Stimulated activated CD4-positive, alpha-beta T cell treated with anti-CD3 and anti-CD28 coated beads, Interleukin-4, amount 100 ng/mL, for 24 hours (primary cell): ENCODE results near the gene ELF2.
"Not testable (repeated sequence)": the region's sequence is repeated elsewhere in the genome, so short reads cannot be mapped to it uniquely, and the experiment has no call there.

ENCODE experiments used
- DNase-seq: peaks from one replicate; pipeline ENCODE4 v3.0.0-alpha.2; 2020

ELF2 gene

DNA sequence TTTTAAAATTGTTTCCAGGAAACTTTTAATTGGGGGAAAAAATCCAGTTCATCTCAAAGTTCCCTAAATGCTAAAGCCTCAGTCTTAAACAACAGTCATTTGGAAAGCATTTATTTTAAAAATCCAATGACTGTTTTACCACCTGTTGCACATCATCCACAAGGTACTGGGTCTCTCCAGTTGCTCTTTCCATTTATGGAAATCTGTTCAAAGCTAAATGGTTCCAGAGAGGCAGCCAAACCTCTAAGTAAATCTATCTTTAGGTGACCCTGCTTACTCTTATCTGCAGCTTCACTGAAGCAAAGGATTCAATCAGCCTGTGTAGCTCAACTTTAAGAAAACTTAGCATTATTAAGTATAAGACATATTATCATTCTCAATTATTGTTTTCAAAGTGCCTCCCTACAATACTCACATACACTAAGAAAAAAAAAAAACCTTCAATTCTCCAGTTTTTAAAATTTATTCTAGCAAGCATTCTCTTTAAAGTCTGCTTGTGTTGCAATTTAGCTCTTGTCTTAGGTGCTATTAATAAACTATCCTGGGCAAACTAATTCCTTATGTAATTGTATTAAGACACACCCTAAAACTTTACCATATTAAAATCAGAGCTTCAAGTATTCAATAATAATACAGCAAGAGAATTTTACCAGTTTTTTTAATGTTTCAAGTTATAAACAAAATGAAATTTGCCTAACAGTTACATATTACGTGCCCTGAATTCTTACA is 100.8 kb downstream of the ELF2 start:
- DNase-seq, result no peak

DNA sequence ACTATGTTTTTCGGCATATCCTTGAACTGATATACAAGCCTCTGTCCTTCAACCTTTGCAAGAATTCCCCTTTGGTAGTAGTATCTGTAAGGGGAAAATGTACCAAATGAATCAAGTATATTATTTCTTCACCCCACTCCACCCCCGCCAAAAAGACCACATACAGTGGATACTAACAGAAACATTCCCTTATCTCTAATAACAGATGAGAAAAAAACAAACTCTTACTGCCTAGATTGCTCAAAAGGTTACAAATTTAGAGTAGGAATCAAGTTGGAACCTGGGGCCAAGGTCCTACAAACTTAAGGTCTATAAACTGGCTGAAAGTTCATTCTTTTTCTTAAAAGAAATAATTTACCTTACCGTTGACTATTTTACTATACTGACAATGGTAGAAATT is 116.4 kb downstream of the ELF2 start:
- no peak for DNase-seq

GRCh38 chr4:139059026-139059425 is 118.0 kb downstream of the ELF2 start:
- not testable (repeated sequence) for DNase-seq

- DNase-seq, result no peak
Measured at GRCh38 chr4:139054791-139055505, 122.1 kb downstream of the ELF2 start.

DNA sequence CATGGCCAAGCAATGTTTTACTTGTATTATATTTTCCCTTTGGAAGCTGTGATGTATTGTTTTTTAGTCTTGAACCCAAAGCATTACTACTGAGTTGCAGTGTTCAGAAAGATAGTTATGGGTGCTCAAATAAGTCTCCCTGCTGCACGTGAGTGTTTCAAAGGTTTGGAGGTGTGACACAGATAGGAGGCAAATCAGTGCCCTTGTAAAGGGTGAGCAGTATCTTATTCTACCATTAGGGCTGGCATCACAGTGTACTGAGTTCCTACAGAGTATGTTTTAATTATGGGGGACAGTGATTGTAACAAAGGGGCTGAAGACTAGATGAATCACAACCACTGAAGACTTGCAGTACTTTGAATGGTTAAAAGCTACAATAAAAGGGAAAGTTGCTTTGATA is 123.1 kb downstream of the ELF2 start:
- no peak for DNase-seq

- DNase-seq, result no peak
Measured at GRCh38 chr4:139050446-139050845, 126.6 kb downstream of the ELF2 start.

DNA sequence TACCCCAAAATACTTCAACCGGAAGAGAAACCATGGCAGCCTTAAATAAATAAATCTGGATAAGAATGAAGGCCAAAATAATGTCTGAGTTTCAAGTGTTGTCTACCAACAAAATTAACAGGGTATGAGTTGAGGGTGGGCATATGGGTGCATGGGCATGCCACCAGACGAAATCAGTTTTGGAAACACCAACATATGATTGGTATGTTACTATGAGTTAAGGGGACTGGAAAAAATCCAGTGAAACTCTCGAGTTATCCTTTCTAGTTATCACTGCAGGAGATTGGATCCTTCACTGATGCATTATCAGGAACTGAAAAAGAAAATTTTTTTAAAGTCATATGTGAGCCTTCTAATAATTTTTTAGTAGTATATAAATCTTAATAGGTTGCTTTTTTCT is 129.0 kb downstream of the ELF2 start:
- no peak for DNase-seq

- DNase-seq, result no peak
Measured at GRCh38 chr4:139044291-139044690, 132.7 kb downstream of the ELF2 start.

- no peak for DNase-seq
Measured at GRCh38 chr4:139042981-139043460, 134.0 kb downstream of the ELF2 start.

DNA sequence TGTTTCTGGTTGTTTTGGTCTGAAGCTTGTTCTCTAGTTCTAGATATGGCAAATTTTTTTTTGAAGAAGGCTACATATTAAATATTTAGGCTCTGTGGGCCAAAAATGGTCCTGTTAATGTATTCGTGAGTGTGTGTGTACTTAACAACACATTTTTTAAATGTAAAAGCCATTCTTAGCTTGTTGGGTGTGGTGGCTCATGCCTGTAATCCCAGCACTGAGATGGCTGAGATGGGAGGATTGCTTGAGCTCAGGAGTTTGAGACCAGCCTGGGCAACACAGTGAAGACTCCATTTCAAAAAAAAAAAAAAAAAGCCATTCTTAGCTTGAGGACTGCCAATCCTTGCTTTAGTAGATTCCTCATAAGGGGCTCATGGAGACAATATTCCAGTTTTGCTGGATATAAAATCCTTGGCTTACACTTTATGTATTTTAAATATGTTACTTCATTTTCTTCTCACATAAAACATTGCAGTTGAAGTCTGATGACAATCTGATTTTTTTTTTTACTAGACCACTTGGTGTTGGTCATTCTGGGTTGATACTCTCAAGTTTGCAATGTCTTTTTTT is 138.1 kb downstream of the ELF2 start:
- no peak for DNase-seq

DNA sequence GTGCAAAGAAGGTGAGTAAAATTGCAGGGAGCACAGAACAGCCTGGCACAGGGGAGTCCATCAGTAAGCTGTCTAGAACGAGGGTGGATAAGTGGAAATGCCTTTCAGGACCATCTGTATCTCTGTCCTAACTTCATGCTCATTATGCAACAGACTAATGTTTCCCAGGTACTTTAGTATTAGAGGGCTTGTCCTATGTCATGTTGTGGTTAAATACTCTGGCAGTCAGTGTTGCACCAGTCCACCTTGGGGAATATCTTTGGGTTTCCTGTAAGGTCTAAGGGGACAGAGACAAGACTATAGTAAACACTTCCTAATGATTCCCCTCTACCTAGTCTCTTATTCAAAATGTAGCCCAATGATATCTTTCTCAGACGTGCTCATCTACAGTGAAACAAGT is 140.1 kb downstream of the ELF2 start:
- DNase-seq, result no peak

GRCh38 chr4:139035650-139036049 is 141.4 kb downstream of the ELF2 start:
- no peak for DNase-seq

GRCh38 chr4:139030614-139031235 is 146.3 kb downstream of the ELF2 start:
- DNase-seq, result peak; percentile 76

DNA sequence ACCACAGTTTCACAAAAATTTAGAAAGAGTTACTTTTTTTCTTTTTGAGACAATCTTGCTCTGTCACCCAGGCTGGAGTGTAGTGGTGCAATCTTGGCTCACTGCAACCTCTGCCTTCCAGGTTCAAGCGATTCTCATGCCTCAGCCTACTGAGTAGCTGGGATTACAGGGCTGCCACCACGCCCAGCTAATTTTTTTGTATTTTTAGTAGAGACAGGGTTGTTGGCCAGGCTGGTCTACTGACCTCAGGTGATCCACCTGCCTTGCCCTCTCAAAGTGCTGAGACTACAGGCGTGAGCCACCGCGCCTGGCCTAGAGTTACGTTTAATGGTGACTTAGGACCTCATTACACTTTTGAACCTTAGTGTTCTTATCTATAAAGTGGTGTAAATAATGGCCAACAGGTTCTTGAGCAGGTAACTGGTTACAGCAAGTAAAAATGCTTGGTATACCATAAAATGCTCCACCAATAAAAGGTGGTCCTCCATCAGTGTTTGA is 147.1 kb downstream of the ELF2 start:
- not testable (repeated sequence) for DNase-seq

DNA sequence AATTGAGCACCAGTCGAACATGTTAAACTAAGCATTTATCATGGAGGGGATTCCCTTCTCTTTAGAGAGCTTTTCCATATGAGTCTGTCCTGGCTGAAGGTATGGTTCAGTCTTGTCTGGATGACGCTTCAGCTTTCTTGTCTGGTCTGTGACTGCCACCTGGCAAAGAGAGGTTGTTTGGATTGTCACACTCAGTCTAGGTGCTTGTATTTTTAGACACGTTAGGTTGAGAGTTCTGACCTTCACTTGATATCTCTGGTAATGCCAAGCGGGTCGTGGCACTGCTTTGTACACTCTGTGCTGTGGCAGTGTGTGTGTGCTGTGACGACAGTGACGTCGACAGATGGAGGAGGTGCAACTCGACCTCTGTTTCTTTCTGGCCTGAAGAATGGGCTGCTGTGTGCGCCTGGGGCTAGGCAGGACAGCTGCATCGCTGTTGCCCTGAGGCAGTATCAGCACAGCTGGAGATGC is 148.8 kb downstream of the ELF2 start:
- no peak for DNase-seq

DNA sequence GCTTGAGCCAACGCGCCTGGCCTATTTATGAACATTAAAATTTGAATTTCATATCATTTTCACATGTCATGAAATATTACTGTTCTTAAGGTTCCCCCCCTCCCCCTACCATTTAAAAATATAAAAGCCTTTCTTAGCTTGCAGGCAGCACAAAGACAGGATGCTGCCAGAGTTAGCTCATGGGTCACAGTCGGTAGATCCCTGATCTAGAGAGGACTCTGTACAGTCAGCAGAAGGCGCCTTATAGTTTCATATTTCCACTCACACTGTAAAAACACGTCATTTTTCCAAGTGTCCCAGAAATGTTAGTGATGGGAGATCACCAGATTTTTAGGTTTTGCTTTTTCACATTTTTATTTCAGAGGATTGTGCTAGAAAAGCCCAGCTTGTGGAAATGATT is 149.2 kb downstream of the ELF2 start:
- no peak for DNase-seq

GRCh38 chr4:139025841-139026240 is 151.2 kb downstream of the ELF2 start:
- DNase-seq, result no peak

DNA sequence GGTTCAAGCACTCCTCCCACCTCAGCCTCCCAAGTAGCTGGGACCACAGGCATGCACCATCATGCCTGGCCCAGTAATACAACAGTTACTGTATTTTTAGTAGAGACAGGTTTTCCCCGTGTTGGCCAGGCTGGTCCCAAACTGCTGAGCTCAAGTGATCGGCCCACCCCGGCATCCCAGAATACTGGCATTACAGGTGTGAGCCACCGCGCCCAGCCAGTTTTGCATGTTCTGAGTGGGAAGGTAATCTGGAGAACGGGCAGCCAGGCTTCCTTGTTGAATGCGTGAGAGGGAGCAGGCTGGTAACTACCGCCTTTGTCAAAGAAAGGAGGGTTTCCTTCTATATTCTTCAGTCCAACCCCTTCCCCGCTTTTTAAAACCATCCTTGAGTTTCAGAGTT is 152.3 kb downstream of the ELF2 start:
- no peak for DNase-seq

- no peak for DNase-seq
Measured at GRCh38 chr4:139022835-139023234, 154.2 kb downstream of the ELF2 start.

DNA sequence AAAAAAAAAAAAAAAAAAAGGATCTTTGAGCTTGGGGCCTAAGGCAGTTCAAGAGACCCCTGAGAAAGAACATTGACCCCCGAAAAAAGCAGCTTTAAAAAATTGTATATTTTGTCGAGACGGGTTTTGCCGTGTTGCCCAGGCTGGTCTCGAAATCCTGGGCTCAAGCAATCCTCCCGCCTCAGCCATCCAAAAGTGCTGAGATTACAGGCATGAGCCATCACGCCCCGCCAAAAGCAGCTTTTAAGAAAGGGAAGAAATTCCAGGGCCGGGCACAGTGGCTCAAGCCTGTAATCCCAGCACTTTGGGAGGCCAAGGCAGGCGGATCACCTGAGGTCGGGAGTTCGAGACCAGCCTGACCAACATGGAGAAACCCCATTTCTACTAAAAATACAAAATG is 155.9 kb downstream of the ELF2 start:
- DNase-seq, result not testable (repeated sequence)

GRCh38 chr4:139020384-139020783 is 156.6 kb downstream of the ELF2 start:
- DNase-seq, result no peak

GRCh38 chr4:139018971-139019758 is 157.9 kb downstream of the ELF2 start:
- no peak for DNase-seq
